Gastrocnemius medialis (tissue), 4 donors: Measurements from ENCODE around the gene ME3. TPM values are rescaled to one million over a fixed set of nuclear protein-coding genes. Genes with fewer than 3 reads are reported as not detected.
"Not testable (repeated sequence)": the region's sequence is repeated elsewhere in the genome, so short reads cannot be mapped to it uniquely, and the experiment has no call there.

Source experiments
- ATAC-seq, 2 donors: fragments of 150-250 bp; one replicate each; pipeline ENCODE4 v1.9.1; 2016
- DNase-seq, 2 donors: peaks; one replicate each; pipeline ENCODE4 v3.0.0-alpha.2; 2019
- H3K27ac ChIP-seq, 4 donors: fragments of 200-600 bp; sonication (generic); 1 replicate in 1 of 4; 2 replicates in 3 of 4; pipeline ENCODE4 v1.5.1; 2016 to 2018; ENCODE audit warnings: mild to moderate bottlenecking in 2 of 4, moderate library complexity in 1 of 4
- H3K27me3 ChIP-seq, 3 donors: fragments of 200-600 bp; sonication (generic) in 2 of 3; 1 replicate in 1 of 3; 2 replicates in 2 of 3; pipeline versions ENCODE4 v1.5.1 to v1.6.0; 2016 to 2019; ENCODE audit warnings: mild to moderate bottlenecking in 1 of 3, moderate library complexity in 1 of 3
- H3K36me3 ChIP-seq, 2 donors: fragments of 200-600 bp; sonication (generic) in 1 of 2; one replicate each; pipeline ENCODE4 v1.5.1; 2017 to 2018
- H3K4me1 ChIP-seq, 2 donors: fragments of 200-600 bp; sonication (generic) in 1 of 2; one replicate each; pipeline ENCODE4 v1.5.1; 2016 to 2017; ENCODE audit warnings: mild to moderate bottlenecking in 2 of 2
- H3K4me3 ChIP-seq, 4 donors: fragments of 200-600 bp; sonication (generic) in 3 of 4; 1 replicate in 1 of 4; 2 replicates in 3 of 4; pipeline ENCODE4 v1.5.1; 2016 to 2019; ENCODE audit warnings: mild to moderate bottlenecking in 2 of 4
- H3K9me3 ChIP-seq, 3 donors: fragments of 200-600 bp; sonication (generic) in 2 of 3; 1 replicate in 1 of 3; 2 replicates in 2 of 3; pipeline ENCODE4 v1.5.1; 2016 to 2019
- POLR2A ChIP-seq, 2 donors: fragments of 450-650 bp; IDR thresholded peaks; one replicate each; pipeline ENCODE4 v1.6.1; 2017; ENCODE audit warnings: antibody characterized with exemption in 2 of 2, mild to moderate bottlenecking in 2 of 2, moderate library complexity in 2 of 2
- in situ Hi-C, 4 donors: fragments of 200-750 bp; cut with MboI; loops; one replicate each; pipeline versions ENCODE4 v1.15.0 to v1.8.0; 2017; ENCODE audit warnings: low sequenced_read_pairs in 4 of 4
- intact Hi-C: fragments of 100-400 bp; cut with DNase I; formaldehyde crosslinking; loops from one replicate; pipeline ENCODE4 v1.15.1; 2023; ENCODE audit warnings: low total_unique reads
- total RNA-seq, 4 donors: library from RNA; depleted of rRNA; stranded (reverse); fragments of >200 nt; gene quantifications; one replicate each; pipeline versions ENCODE4 v1.1.0 to v1.2.3, GENCODE V29; 2016
- TF ChIP-seq, protein P1 (sequence below), 5 experiments: fragments of 450-650 bp in 3 of 5; fragments of 200-600 bp in 2 of 5; sonication (generic) in 2 of 5; IDR thresholded peaks in 4 of 5; conservative IDR thresholded peaks in 1 of 5; 1 replicate in 4 of 5; 2 replicates in 1 of 5; pipeline ENCODE4 v1.5.1; 2016 to 2019; ENCODE audit warnings: antibody characterized with exemption in 5 of 5, mild to moderate bottlenecking in 3 of 5, moderate library complexity in 3 of 5

ME3 gene
- total RNA-seq, 4 donors from 2014 or later: 4.2 to 17.0 (median 15.7) TPM

DNA sequence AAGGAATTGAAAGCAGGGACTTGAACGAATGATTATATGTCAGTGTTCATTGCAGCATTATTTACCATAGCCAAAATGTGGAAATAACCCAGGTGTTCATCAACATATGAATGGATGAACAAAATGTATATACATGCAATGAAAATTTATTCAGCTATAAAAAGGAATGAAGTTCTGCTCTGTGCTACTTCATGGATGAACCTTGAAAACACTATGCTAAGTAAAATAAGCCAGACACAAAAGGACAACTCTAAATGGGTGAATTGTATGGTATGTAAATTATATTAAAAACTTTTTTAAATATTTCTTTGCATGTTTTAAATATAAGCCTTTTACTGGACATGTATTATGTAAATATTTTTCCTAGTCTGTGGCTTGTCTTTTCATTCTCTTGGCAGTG is 107.0 kb downstream of the ME3 start:
- Histone ChIP-seq H3K27me3 (no peaks in the 10 kb centered on the region), H3K4me1 (no peaks in the 10 kb centered on the region), H3K4me3 (no peak overlapping the region), H3K9me3 (no peaks in the 10 kb centered on the region), H3K36me3 (no peaks in the 10 kb centered on the region), H3K27ac (no peak overlapping the region)
- ATAC-seq (no peak), DNase-seq (no peak)
- no peak for TF ChIP-seq POLR2A (IDR thresholded peaks at IDR 0.05)
- TF ChIP-seq, protein P1, sequence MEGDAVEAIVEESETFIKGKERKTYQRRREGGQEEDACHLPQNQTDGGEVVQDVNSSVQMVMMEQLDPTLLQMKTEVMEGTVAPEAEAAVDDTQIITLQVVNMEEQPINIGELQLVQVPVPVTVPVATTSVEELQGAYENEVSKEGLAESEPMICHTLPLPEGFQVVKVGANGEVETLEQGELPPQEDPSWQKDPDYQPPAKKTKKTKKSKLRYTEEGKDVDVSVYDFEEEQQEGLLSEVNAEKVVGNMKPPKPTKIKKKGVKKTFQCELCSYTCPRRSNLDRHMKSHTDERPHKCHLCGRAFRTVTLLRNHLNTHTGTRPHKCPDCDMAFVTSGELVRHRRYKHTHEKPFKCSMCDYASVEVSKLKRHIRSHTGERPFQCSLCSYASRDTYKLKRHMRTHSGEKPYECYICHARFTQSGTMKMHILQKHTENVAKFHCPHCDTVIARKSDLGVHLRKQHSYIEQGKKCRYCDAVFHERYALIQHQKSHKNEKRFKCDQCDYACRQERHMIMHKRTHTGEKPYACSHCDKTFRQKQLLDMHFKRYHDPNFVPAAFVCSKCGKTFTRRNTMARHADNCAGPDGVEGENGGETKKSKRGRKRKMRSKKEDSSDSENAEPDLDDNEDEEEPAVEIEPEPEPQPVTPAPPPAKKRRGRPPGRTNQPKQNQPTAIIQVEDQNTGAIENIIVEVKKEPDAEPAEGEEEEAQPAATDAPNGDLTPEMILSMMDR (IDR thresholded peaks at IDR 0.05 in 4 of 5, conservative IDR thresholded peaks at IDR 0.05 in 1 of 5): no peak
- in situ Hi-C loops: no loop called here
- intact Hi-C loops: no loop called here

DNA sequence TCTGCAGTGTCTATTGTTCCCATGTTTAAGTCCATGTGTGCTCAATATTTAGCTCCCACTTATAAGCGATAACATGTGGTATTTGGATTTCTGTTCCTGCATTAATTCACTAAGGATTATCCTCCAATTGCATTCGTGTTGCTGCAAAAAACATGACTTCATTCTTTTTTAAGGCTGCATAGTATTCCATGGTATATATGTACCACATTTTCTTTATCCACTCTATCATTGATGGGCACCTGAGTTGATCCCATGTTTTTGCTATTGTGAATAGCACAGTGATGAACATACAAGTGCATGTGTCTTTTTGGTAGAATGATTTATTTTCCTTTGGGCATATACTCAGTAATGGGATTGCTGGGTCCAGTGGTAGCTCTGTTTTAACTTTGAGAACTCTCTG is 109.6 kb downstream of the ME3 start:
- DNase-seq, H3K27ac ChIP-seq, H3K4me3 ChIP-seq, H3K36me3 ChIP-seq, ATAC-seq, H3K9me3 ChIP-seq, intact Hi-C loops, H3K27me3 ChIP-seq, in situ Hi-C loops: not testable (repeated sequence)
- H3K4me1 ChIP-seq: peaks cover 10 to 14% of the 10 kb centered on the region in 2 donors

DNA sequence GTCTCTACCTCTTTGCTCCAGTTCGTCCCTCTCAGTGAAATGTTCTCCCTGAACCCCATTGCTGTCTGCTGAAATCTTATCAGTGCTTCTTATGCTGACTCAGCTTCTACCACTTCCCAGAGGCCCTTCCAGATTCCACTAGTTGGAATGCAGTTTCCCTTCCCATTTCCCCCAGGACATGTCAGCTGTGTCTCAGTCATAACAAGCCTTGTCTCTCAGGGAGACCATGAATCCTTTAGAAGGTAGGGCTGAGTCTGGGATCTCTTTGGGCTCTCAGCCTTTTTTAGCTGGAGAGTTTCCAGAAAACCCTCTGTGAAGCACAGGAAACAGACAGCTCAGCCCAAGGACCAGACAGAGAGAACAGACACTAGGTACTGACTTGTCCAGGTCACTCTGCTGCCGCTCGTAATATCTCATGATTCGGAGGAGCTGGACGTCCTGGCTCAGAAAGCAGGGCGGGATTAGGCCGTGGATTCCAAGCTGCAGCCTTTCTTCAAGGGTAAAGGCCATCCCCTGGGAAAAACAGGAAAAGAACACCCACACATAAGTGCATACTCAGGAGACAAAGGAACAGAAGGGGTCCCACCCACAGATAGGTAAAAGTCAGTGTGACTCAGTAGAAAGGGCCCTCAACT is 113.0 kb downstream of the ME3 start:
- in situ Hi-C loops (no loop called here), intact Hi-C loops (no loop called here)
- Histone ChIP-seq H3K27me3 (no peaks in the 10 kb centered on the region), H3K9me3 (no peaks in the 10 kb centered on the region), H3K36me3 (no peaks in the 10 kb centered on the region), H3K4me1 (peaks cover 10 to 14% of the 10 kb centered on the region in 2 donors), H3K4me3 (no peak overlapping the region), H3K27ac (peak overlapping the region; percentile 65 to 77 (median 68))
- DNase-seq: no peak
- peak; percentile 53 to 55 for ATAC-seq
- TF ChIP-seq, protein P1 (IDR thresholded peaks at IDR 0.05 in 4 of 5, conservative IDR thresholded peaks at IDR 0.05 in 1 of 5): no peak
- TF ChIP-seq POLR2A (IDR thresholded peaks at IDR 0.05): no peak

DNA sequence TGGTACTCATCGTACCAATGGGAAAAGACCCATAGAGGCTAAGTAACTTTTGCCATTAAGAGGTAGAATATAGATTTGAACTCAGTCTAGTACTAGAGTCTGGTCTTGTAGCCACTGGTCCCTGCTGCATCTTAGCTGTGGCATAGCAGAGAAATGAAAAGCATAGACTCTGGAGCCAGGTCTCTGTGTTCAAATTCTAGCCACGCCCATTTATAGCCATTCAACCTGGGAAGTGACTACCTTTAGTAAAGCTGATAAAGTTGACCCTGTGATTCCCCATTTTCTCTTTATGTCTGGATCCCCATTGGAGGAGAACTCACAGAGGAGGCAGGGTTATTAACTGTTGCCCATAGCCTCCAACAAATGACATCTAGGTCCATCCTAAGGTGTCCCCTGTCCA is 113.6 kb downstream of the ME3 start:
- TF ChIP-seq, protein P1 (IDR thresholded peaks at IDR 0.05 in 4 of 5, conservative IDR thresholded peaks at IDR 0.05 in 1 of 5): no peak
- no peak for TF ChIP-seq POLR2A (IDR thresholded peaks at IDR 0.05)
- Histone ChIP-seq H3K4me1 (peaks cover 10 to 14% of the 10 kb centered on the region in 2 donors), H3K9me3 (no peaks in the 10 kb centered on the region), H3K27ac (peak overlapping the region; percentile 65 to 77 (median 68)), H3K27me3 (no peaks in the 10 kb centered on the region), H3K4me3 (no peak overlapping the region), H3K36me3 (no peaks in the 10 kb centered on the region)
- DNase-seq (no peak), ATAC-seq (no peak)
- intact Hi-C loops: no loop called here
- in situ Hi-C loops: no loop called here

DNA sequence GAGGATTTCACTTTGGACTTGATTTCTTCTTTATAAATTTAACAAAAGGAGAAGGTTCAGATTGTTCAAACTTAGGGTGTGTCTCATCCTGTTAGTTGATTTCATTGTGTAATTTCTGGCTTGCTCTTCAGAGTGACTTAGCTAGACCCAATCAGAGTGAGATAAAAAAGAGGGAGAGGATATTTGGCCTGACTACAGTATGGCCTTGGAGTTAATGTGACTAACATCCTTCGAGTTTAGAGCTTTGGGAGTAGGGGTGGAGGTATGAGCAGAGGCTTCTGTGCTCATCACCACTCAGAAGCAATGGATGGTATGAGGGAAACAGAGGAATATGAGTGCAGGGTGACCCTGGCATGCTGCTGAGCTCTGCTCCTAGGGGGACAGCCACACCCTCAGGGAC is 114.2 kb downstream of the ME3 start:
- TF ChIP-seq, protein P1 (IDR thresholded peaks at IDR 0.05 in 4 of 5, conservative IDR thresholded peaks at IDR 0.05 in 1 of 5): no peak
- TF ChIP-seq POLR2A (IDR thresholded peaks at IDR 0.05): no peak
- Histone ChIP-seq H3K36me3 (no peaks in the 10 kb centered on the region), H3K27me3 (no peaks in the 10 kb centered on the region), H3K4me1 (peaks cover 10 to 16% of the 10 kb centered on the region in 2 donors), H3K9me3 (no peaks in the 10 kb centered on the region), H3K27ac (peak overlapping the region; percentile 65 to 77 (median 70)), H3K4me3 (no peak overlapping the region)
- intact Hi-C loops: no loop called here
- in situ Hi-C loops: no loop called here
- DNase-seq (no peak), ATAC-seq (peak; percentile 79 to 86)
